Right lobe of liver (tissue), 6 donors: ENCODE data around the gene ETFB. TPM values are rescaled to one million over a fixed set of nuclear protein-coding genes. Genes with fewer than 3 reads are reported as not detected.
A peak's percentile ranks its signal among the peaks of the same experiment; 100 is the strongest.

Experiments
- ATAC-seq, 4 donors: fragments of 200-7000 bp; cut with Tn5 transposase; one replicate each; pipeline ENCODE4 v1.9.1; 2020; ENCODE audit warnings: mild to moderate bottlenecking in 4 of 4, moderate library complexity in 4 of 4
- DNase-seq, 3 donors: peaks; one replicate each; pipeline ENCODE4 v3.0.0-alpha.2; 2020
- H3K27ac ChIP-seq, 3 donors: fragments of 200-600 bp; one replicate each; pipeline ENCODE4 v1.8.0; 2022
- H3K27me3 ChIP-seq, 2 donors: fragments of 200-600 bp; one replicate each; pipeline ENCODE4 v1.8.0; 2022
- H3K36me3 ChIP-seq, 4 donors: fragments of 200-600 bp; sonication (generic) in 1 of 4; one replicate each; pipeline versions ENCODE4 v1.5.1 to v1.8.0; 2017 to 2022; ENCODE audit warnings: control low read depth in 1 of 4
- H3K4me1 ChIP-seq, 4 donors: fragments of 200-600 bp; sonication (generic) in 1 of 4; one replicate each; pipeline versions ENCODE4 v1.5.1 to v1.8.0; 2017 to 2022; ENCODE audit warnings: control low read depth in 1 of 4
- H3K4me3 ChIP-seq, 3 donors: fragments of 200-600 bp; one replicate each; pipeline ENCODE4 v1.8.0; 2022
- H3K9me3 ChIP-seq, 4 donors: fragments of 200-600 bp; sonication (generic) in 1 of 4; one replicate each; pipeline versions ENCODE4 v1.5.1 to v1.8.0; 2017 to 2022; ENCODE audit warnings: control low read depth in 1 of 4
- POLR2A ChIP-seq: fragments of 450-650 bp; IDR thresholded peaks from one replicate; pipeline ENCODE4 v1.6.1; 2017; ENCODE audit warnings: antibody characterized with exemption, mild to moderate bottlenecking
- WGBS: methylation state at CpG from one replicate; pipeline ENCODE4 v1.1.6; 2018; ENCODE audit warnings: low coverage, low lambda C conversion rate; ENCODE audit not compliant: insufficient coverage; ENCODE audit errors: missing lambda C conversion rate; 5-methylcytosine and 5-hydroxymethylcytosine counted together
- intact Hi-C, 2 donors: fragments of 100-400 bp; cut with DNase I; formaldehyde crosslinking; loops; one replicate each; pipeline versions ENCODE4 v1.11.2 to v1.14.1; 2022
- total RNA-seq, 6 experiments: library from RNA; depleted of rRNA in 2 of 6; stranded (reverse); fragments of >200 nt in 2 of 6; fragmentation: NEBNext Ultra II Directional in 3 of 6; extraction: Animal tissue kit (Norgen Biotek cat#: 25700) in 3 of 6; gene quantifications; one replicate each; pipeline versions ENCODE4 v1.1.0 to v1.2.4, GENCODE V29; 2016 to 2023
- TF ChIP-seq, protein P1 (sequence below), 4 donors: fragments of 200-600 bp in 3 of 4; fragments of 450-650 bp in 1 of 4; IDR thresholded peaks; one replicate each; pipeline versions ENCODE4 v1.5.1 to v1.8.0; 2016 to 2022; ENCODE audit warnings: antibody characterized with exemption in 4 of 4, mild to moderate bottlenecking in 2 of 4
- donor health status: DM: no; HTN: yes; CAD: no.
- donor health status: DM: no; HTN: no; CAD: no.
- donor health status: DM: no; HTN: no; CAD: no.
- donor health status: DM: no; HTN: yes; CAD: no.
- donor health status: DM: no; HTN: yes; CAD: no.

ETFB gene
- total RNA-seq, 6 experiments from 2014 or later: 210 to 439 (median 345) TPM

- Histone ChIP-seq H3K9me3 (no peaks in the 10 kb centered on the region), H3K4me3 (no peak overlapping the region), H3K27ac (no peak overlapping the region), H3K36me3 (no peaks in the 10 kb centered on the region), H3K4me1 (peaks cover 0 to 7% (median 0%) of the 10 kb centered on the region in 4 donors), H3K27me3 (peaks cover 0 to 15% of the 10 kb centered on the region in 2 donors)
- TF ChIP-seq, protein P1, sequence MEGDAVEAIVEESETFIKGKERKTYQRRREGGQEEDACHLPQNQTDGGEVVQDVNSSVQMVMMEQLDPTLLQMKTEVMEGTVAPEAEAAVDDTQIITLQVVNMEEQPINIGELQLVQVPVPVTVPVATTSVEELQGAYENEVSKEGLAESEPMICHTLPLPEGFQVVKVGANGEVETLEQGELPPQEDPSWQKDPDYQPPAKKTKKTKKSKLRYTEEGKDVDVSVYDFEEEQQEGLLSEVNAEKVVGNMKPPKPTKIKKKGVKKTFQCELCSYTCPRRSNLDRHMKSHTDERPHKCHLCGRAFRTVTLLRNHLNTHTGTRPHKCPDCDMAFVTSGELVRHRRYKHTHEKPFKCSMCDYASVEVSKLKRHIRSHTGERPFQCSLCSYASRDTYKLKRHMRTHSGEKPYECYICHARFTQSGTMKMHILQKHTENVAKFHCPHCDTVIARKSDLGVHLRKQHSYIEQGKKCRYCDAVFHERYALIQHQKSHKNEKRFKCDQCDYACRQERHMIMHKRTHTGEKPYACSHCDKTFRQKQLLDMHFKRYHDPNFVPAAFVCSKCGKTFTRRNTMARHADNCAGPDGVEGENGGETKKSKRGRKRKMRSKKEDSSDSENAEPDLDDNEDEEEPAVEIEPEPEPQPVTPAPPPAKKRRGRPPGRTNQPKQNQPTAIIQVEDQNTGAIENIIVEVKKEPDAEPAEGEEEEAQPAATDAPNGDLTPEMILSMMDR (IDR thresholded peaks at IDR 0.05): no peak
- TF ChIP-seq POLR2A: no peak
- intact Hi-C loops: loop anchor here in 1 of 2 donors (10.0 kb wide), 1 partner anchor 91 kb away; the partner anchor contains the start of gene SIGLEC10
- peak in 3 of 4 donors; percentile 8 to 36 (median 36) for ATAC-seq
- 34% methylated on average over 5 of the region's 6 CpGs for WGBS
- DNase-seq: no peak
Measured at GRCh38 chr19:51324167-51324481, 42.1 kb downstream of the ETFB start.

GRCh38 chr19:51323481-51324166 lies 42.6 kb downstream of the ETFB start:
- peaks cover 0 to 7% (median 0%) of the 10 kb centered on the region in 4 donors for H3K4me1 ChIP-seq
- 47% methylated on average over 20 of the region's 29 CpGs for WGBS
- peaks cover 0 to 15% of the 10 kb centered on the region in 2 donors for H3K27me3 ChIP-seq
- H3K36me3 ChIP-seq: no peaks in the 10 kb centered on the region
- no peak overlapping the region for H3K27ac ChIP-seq
- H3K4me3 ChIP-seq: no peak overlapping the region
- DNase-seq (no peak), ATAC-seq (peak in 2 of 4 donors; percentile 6 to 12)
- no peaks in the 10 kb centered on the region for H3K9me3 ChIP-seq
- intact Hi-C loops: loop anchor here in 1 of 2 donors (10.0 kb wide), 1 partner anchor 91 kb away; the partner anchor contains the start of gene SIGLEC10
- no peak for TF ChIP-seq POLR2A
- TF ChIP-seq, protein P1 (IDR thresholded peaks at IDR 0.05): no peak

GRCh38 chr19:51321799-51322198 lies 44.4 kb downstream of the ETFB start:
- no peaks in the 10 kb centered on the region for H3K9me3 ChIP-seq
- DNase-seq (no peak), ATAC-seq (no peak)
- no peaks in the 10 kb centered on the region for H3K4me1 ChIP-seq
- H3K36me3 ChIP-seq: no peaks in the 10 kb centered on the region
- no peak overlapping the region for H3K27ac ChIP-seq
- intact Hi-C loops: loop anchor here in 1 of 2 donors (10.0 kb wide), 1 partner anchor 93 kb away; the partner anchor contains the start of gene SIGLEC10
- WGBS: 73% methylated on average over 6 of the region's 14 CpGs
- peaks cover 0 to 2% of the 10 kb centered on the region in 2 donors for H3K27me3 ChIP-seq
- no peak overlapping the region for H3K4me3 ChIP-seq
- TF ChIP-seq, protein P1 (IDR thresholded peaks at IDR 0.05): no peak
- TF ChIP-seq POLR2A: no peak

GRCh38 chr19:51320280-51320657 lies 45.9 kb downstream of the ETFB start:
- intact Hi-C loops: loop anchor here in 1 of 2 donors (10.0 kb wide), 1 partner anchor 95 kb away; the partner anchor contains the start of gene SIGLEC10
- WGBS: 40% methylated on average over 1 of the region's 14 CpGs
- TF ChIP-seq, protein P1 (IDR thresholded peaks at IDR 0.05): no peak
- TF ChIP-seq POLR2A: no peak
- ATAC-seq (peak in 1 of 4 donors; percentile 41), DNase-seq (no peak)
- Histone ChIP-seq H3K9me3 (no peaks in the 10 kb centered on the region), H3K4me1 (no peaks in the 10 kb centered on the region), H3K27ac (no peak overlapping the region), H3K36me3 (no peaks in the 10 kb centered on the region), H3K27me3 (no peaks in the 10 kb centered on the region), H3K4me3 (no peak overlapping the region)
